ENCODE measurements around the gene EEFSEC.

EEFSEC gene

GRCh38 chr3:128339491-128340012 is 186.3 kb downstream of the EEFSEC start:
- DNase-seq: no peak
- intact Hi-C loops (cut with DNase I): no loop called here

- intact Hi-C loops (cut with DNase I): no loop called here
- peak in 1 of 10 donors; percentile 43 for DNase-seq
Observed at GRCh38 chr3:128340198-128340903, 187.1 kb downstream of the EEFSEC start.

- intact Hi-C loops (cut with DNase I): no loop called here
- DNase-seq: peak in 2 of 10 donors; percentile 49 to 64
Observed at GRCh38 chr3:128340904-128341555, 187.7 kb downstream of the EEFSEC start.

GRCh38 chr3:128341659-128342395 is 188.5 kb downstream of the EEFSEC start:
- intact Hi-C loops (cut with DNase I): no loop called here
- DNase-seq: peak in 2 of 10 donors; percentile 63 to 78

GRCh38 chr3:128342701-128343180 is 189.5 kb downstream of the EEFSEC start:
- intact Hi-C loops (cut with DNase I): no loop called here
- DNase-seq: peak in 2 of 10 donors; percentile 59

- peak in 2 of 10 donors; percentile 17 to 47 for DNase-seq
- intact Hi-C loops (cut with DNase I): no loop called here
Observed at GRCh38 chr3:128343287-128344051, 190.2 kb downstream of the EEFSEC start.

GRCh38 chr3:128344052-128344735 is 190.9 kb downstream of the EEFSEC start:
- DNase-seq: no peak
- intact Hi-C loops (cut with DNase I): no loop called here

- intact Hi-C loops (cut with DNase I): no loop called here
- DNase-seq: no peak
Observed at GRCh38 chr3:128345196-128345595, 191.9 kb downstream of the EEFSEC start.

- intact Hi-C loops (cut with DNase I): no loop called here
- DNase-seq: no peak
Observed at GRCh38 chr3:128346562-128346961, 193.3 kb downstream of the EEFSEC start.

- DNase-seq: no peak
- intact Hi-C loops (cut with DNase I): no loop called here
Observed at GRCh38 chr3:128347282-128347681, 194.0 kb downstream of the EEFSEC start.

GRCh38 chr3:128348075-128348474 is 194.8 kb downstream of the EEFSEC start:
- intact Hi-C loops (cut with DNase I): no loop called here

GRCh38 chr3:128348805-128349531 is 195.7 kb downstream of the EEFSEC start:
- intact Hi-C loops (cut with DNase I): no loop called here
- DNase-seq: peak in 3 of 10 donors; percentile 28 to 50 (median 47)

More at GRCh38 chr3:128348075-128348474, 194.8 kb downstream of the EEFSEC start:
- DNase-seq: no peak

- intact Hi-C loops (cut with DNase I): no loop called here
- peak in 2 of 10 donors; percentile 74 to 76 for DNase-seq
Observed at GRCh38 chr3:128349963-128350599, 196.8 kb downstream of the EEFSEC start.

GRCh38 chr3:128351546-128351945 is 198.3 kb downstream of the EEFSEC start:
- DNase-seq: peak in 3 of 10 donors; percentile 62 to 79 (median 66)
- intact Hi-C loops (cut with DNase I): no loop called here

- DNase-seq: peak in 3 of 10 donors; percentile 22 to 85 (median 37)
- intact Hi-C loops (cut with DNase I): no loop called here
Observed at GRCh38 chr3:128352326-128352725, 199.0 kb downstream of the EEFSEC start.

GRCh38 chr3:128353361-128353965 is 200.2 kb downstream of the EEFSEC start:
- intact Hi-C loops (cut with DNase I): no loop called here
- DNase-seq: peak in 1 of 10 donors; percentile 61

GRCh38 chr3:128353991-128354687 is 200.9 kb downstream of the EEFSEC start:
- intact Hi-C loops (cut with DNase I): no loop called here
- peak in 1 of 10 donors; percentile 45 for DNase-seq

Measured in posterior cingulate gyrus (tissue), 11 donors.